Neural progenitor cell (in vitro differentiated cells): ENCODE results near the gene TMEM39B.

Experiments
- EZH2 ChIP-seq: fragments of 200-600 bp; sonication (generic); IDR thresholded peaks from 2 replicates; pipeline ENCODE4 v1.6.1; 2017; ENCODE audit warnings: antibody characterized with exemption, mild to moderate bottlenecking, moderate library complexity
- EZH2phosphoT487 ChIP-seq: fragments of 200-600 bp; sonication (generic); IDR thresholded peaks from 2 replicates; pipeline ENCODE4 v1.6.1; 2017; ENCODE audit warnings: antibody characterized with exemption
- TF ChIP-seq, protein P1 (sequence below): fragments of 200-600 bp; sonication (generic); IDR thresholded peaks from 2 replicates; pipeline ENCODE4 v1.5.1; 2017; ENCODE audit warnings: antibody characterized with exemption, mild to moderate bottlenecking

GRCh38 chr1:32077451-32077850 is 4.7 kb downstream of the TMEM39B start:
- TF ChIP-seq, protein P1, sequence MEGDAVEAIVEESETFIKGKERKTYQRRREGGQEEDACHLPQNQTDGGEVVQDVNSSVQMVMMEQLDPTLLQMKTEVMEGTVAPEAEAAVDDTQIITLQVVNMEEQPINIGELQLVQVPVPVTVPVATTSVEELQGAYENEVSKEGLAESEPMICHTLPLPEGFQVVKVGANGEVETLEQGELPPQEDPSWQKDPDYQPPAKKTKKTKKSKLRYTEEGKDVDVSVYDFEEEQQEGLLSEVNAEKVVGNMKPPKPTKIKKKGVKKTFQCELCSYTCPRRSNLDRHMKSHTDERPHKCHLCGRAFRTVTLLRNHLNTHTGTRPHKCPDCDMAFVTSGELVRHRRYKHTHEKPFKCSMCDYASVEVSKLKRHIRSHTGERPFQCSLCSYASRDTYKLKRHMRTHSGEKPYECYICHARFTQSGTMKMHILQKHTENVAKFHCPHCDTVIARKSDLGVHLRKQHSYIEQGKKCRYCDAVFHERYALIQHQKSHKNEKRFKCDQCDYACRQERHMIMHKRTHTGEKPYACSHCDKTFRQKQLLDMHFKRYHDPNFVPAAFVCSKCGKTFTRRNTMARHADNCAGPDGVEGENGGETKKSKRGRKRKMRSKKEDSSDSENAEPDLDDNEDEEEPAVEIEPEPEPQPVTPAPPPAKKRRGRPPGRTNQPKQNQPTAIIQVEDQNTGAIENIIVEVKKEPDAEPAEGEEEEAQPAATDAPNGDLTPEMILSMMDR: no peak
- no peak for TF ChIP-seq EZH2
- TF ChIP-seq EZH2phosphoT487: no peak
